ENCODE measurements around the gene KIF1B.

Gene KIF1B

GRCh38 chr1:10291705-10292104, 81.3 kb downstream of the KIF1B start:
- Histone ChIP-seq H3K56ac (ENCODE audit: low read length) (no peak overlapping the region), H3K79me1 (ENCODE audit: low read length) (no peaks in the 10 kb centered on the region), H2BK120ac (ENCODE audit: low read depth, low read length) (no peak overlapping the region), H3K4ac (ENCODE audit: low read depth, low read length) (no peak overlapping the region), H3K79me2 (ENCODE audit: control insufficient read depth, insufficient read depth, low read length) (no peaks in the 10 kb centered on the region), H4K8ac (ENCODE audit: low read depth, low read length) (no peak overlapping the region), H3K4me1 (ENCODE audit: control insufficient read depth, low read depth, low read length) (no peaks in the 10 kb centered on the region), H3K23ac (ENCODE audit: low read length) (no peak overlapping the region), H2BK5ac (ENCODE audit: low read length) (no peak overlapping the region), H3K18ac (ENCODE audit: low read length) (no peak overlapping the region), H3K27ac (ENCODE audit: low read depth, low read length) (no peak overlapping the region), H3K4me2 (ENCODE audit: low read length) (no peak overlapping the region), H4K5ac (ENCODE audit: low read length) (no peak overlapping the region), H2AK5ac (ENCODE audit: low read length) (no peak overlapping the region), H3K9ac (ENCODE audit: low read length) (no peak overlapping the region), H3K36me3 (ENCODE audit: control insufficient read depth, insufficient read depth, low read length) (peaks cover 1% of the 10 kb centered on the region), H3K4me3 (ENCODE audit: low read length) (no peak overlapping the region), H2BK15ac (replicated peaks; ENCODE audit: low read depth) (no peak overlapping the region), H3K27me3 (ENCODE audit: insufficient read depth, low read length, poor library complexity) (no peaks in the 10 kb centered on the region)
- WGBS (ENCODE audit: extremely low coverage, insufficient coverage, low lambda C conversion rate): no CpG with 5 or more reads among the region's 1 CpG
- DNase-seq: no peak

- Histone ChIP-seq H3K23ac (ENCODE audit: low read length) (no peak overlapping the region), H3K4me2 (ENCODE audit: low read length) (no peak overlapping the region), H4K8ac (ENCODE audit: low read depth, low read length) (no peak overlapping the region), H3K36me3 (ENCODE audit: control insufficient read depth, insufficient read depth, low read length) (peaks cover 1% of the 10 kb centered on the region), H3K4me1 (ENCODE audit: control insufficient read depth, low read depth, low read length) (no peaks in the 10 kb centered on the region), H3K4ac (ENCODE audit: low read depth, low read length) (no peak overlapping the region), H2BK5ac (ENCODE audit: low read length) (no peak overlapping the region), H3K4me3 (ENCODE audit: low read length) (no peak overlapping the region), H4K5ac (ENCODE audit: low read length) (no peak overlapping the region), H2BK120ac (ENCODE audit: low read depth, low read length) (no peak overlapping the region), H3K27me3 (ENCODE audit: insufficient read depth, low read length, poor library complexity) (no peaks in the 10 kb centered on the region), H3K56ac (ENCODE audit: low read length) (no peak overlapping the region), H3K9ac (ENCODE audit: low read length) (no peak overlapping the region), H3K27ac (ENCODE audit: low read depth, low read length) (no peak overlapping the region), H2BK15ac (replicated peaks; ENCODE audit: low read depth) (no peak overlapping the region), H3K79me1 (ENCODE audit: low read length) (no peaks in the 10 kb centered on the region), H3K18ac (ENCODE audit: low read length) (no peak overlapping the region), H2AK5ac (ENCODE audit: low read length) (no peak overlapping the region), H3K79me2 (ENCODE audit: control insufficient read depth, insufficient read depth, low read length) (no peaks in the 10 kb centered on the region)
- WGBS (ENCODE audit: extremely low coverage, insufficient coverage, low lambda C conversion rate): no CpG with 5 or more reads among the region's 2 CpGs
- no peak for DNase-seq
Measured at GRCh38 chr1:10292188-10292587, 81.8 kb downstream of the KIF1B start.

GRCh38 chr1:10295481-10296085, 85.2 kb downstream of the KIF1B start:
- H2BK120ac ChIP-seq (ENCODE audit: low read depth, low read length): no peak overlapping the region
- no peak overlapping the region for H2AK5ac ChIP-seq (ENCODE audit: low read length)
- H3K79me2 ChIP-seq (ENCODE audit: control insufficient read depth, insufficient read depth, low read length): no peaks in the 10 kb centered on the region
- H3K27ac ChIP-seq (ENCODE audit: low read depth, low read length): no peak overlapping the region
- no peak overlapping the region for H3K4me3 ChIP-seq (ENCODE audit: low read length)
- no peak overlapping the region for H3K4ac ChIP-seq (ENCODE audit: low read depth, low read length)
- H3K27me3 ChIP-seq (ENCODE audit: insufficient read depth, low read length, poor library complexity): no peaks in the 10 kb centered on the region
- H4K5ac ChIP-seq (ENCODE audit: low read length): no peak overlapping the region
- H3K56ac ChIP-seq (ENCODE audit: low read length): no peak overlapping the region
- H4K8ac ChIP-seq (ENCODE audit: low read depth, low read length): no peak overlapping the region
- H2BK15ac ChIP-seq (replicated peaks; ENCODE audit: low read depth): no peak overlapping the region
- H3K23ac ChIP-seq (ENCODE audit: low read length): no peak overlapping the region
- H3K36me3 ChIP-seq (ENCODE audit: control insufficient read depth, insufficient read depth, low read length): peaks cover 1% of the 10 kb centered on the region
- WGBS (ENCODE audit: extremely low coverage, insufficient coverage, low lambda C conversion rate): no CpG with 5 or more reads among the region's 6 CpGs
- no peak overlapping the region for H3K4me2 ChIP-seq (ENCODE audit: low read length)
- H3K18ac ChIP-seq (ENCODE audit: low read length): no peak overlapping the region
- no peak for DNase-seq
- H3K79me1 ChIP-seq (ENCODE audit: low read length): no peaks in the 10 kb centered on the region
- no peak overlapping the region for H3K9ac ChIP-seq (ENCODE audit: low read length)
- H3K4me1 ChIP-seq (ENCODE audit: control insufficient read depth, low read depth, low read length): no peaks in the 10 kb centered on the region
- H2BK5ac ChIP-seq (ENCODE audit: low read length): no peak overlapping the region

- H4K8ac ChIP-seq (ENCODE audit: low read depth, low read length): no peak overlapping the region
- H3K79me1 ChIP-seq (ENCODE audit: low read length): no peaks in the 10 kb centered on the region
- no peak overlapping the region for H3K9ac ChIP-seq (ENCODE audit: low read length)
- H3K79me2 ChIP-seq (ENCODE audit: control insufficient read depth, insufficient read depth, low read length): no peaks in the 10 kb centered on the region
- H2AK5ac ChIP-seq (ENCODE audit: low read length): no peak overlapping the region
- H3K27me3 ChIP-seq (ENCODE audit: insufficient read depth, low read length, poor library complexity): no peaks in the 10 kb centered on the region
- DNase-seq: no peak
- H2BK120ac ChIP-seq (ENCODE audit: low read depth, low read length): no peak overlapping the region
- no peaks in the 10 kb centered on the region for H3K4me1 ChIP-seq (ENCODE audit: control insufficient read depth, low read depth, low read length)
- H4K5ac ChIP-seq (ENCODE audit: low read length): no peak overlapping the region
- H2BK5ac ChIP-seq (ENCODE audit: low read length): no peak overlapping the region
- no peak overlapping the region for H3K27ac ChIP-seq (ENCODE audit: low read depth, low read length)
- H3K56ac ChIP-seq (ENCODE audit: low read length): no peak overlapping the region
- no peak overlapping the region for H3K4ac ChIP-seq (ENCODE audit: low read depth, low read length)
- H3K23ac ChIP-seq (ENCODE audit: low read length): no peak overlapping the region
- no peak overlapping the region for H2BK15ac ChIP-seq (replicated peaks; ENCODE audit: low read depth)
- no peak overlapping the region for H3K4me3 ChIP-seq (ENCODE audit: low read length)
- H3K4me2 ChIP-seq (ENCODE audit: low read length): no peak overlapping the region
- H3K18ac ChIP-seq (ENCODE audit: low read length): no peak overlapping the region
- WGBS (ENCODE audit: extremely low coverage, insufficient coverage, low lambda C conversion rate): no CpG with 5 or more reads among the region's 1 CpG
- peaks cover 1% of the 10 kb centered on the region for H3K36me3 ChIP-seq (ENCODE audit: control insufficient read depth, insufficient read depth, low read length)
Measured at GRCh38 chr1:10299151-10299550, 88.8 kb downstream of the KIF1B start.

- no CpG with 5 or more reads among the region's 6 CpGs for whole genome bisulfite sequencing (ENCODE audit: extremely low coverage, insufficient coverage, low lambda C conversion rate)
- H3K23ac ChIP-seq (ENCODE audit: low read length): no peak overlapping the region
- H3K27ac ChIP-seq (ENCODE audit: low read depth, low read length): no peak overlapping the region
- H3K4me3 ChIP-seq (ENCODE audit: low read length): no peak overlapping the region
- no peak for DNase-seq
- no peak overlapping the region for H2BK120ac ChIP-seq (ENCODE audit: low read depth, low read length)
- no peak overlapping the region for H3K56ac ChIP-seq (ENCODE audit: low read length)
- no peak overlapping the region for H3K9ac ChIP-seq (ENCODE audit: low read length)
- no peak overlapping the region for H4K8ac ChIP-seq (ENCODE audit: low read depth, low read length)
- H2AK5ac ChIP-seq (ENCODE audit: low read length): no peak overlapping the region
- H2BK15ac ChIP-seq (replicated peaks; ENCODE audit: low read depth): no peak overlapping the region
- H3K79me2 ChIP-seq (ENCODE audit: control insufficient read depth, insufficient read depth, low read length): no peaks in the 10 kb centered on the region
- H3K4ac ChIP-seq (ENCODE audit: low read depth, low read length): no peak overlapping the region
- no peaks in the 10 kb centered on the region for H3K4me1 ChIP-seq (ENCODE audit: control insufficient read depth, low read depth, low read length)
- no peak overlapping the region for H4K5ac ChIP-seq (ENCODE audit: low read length)
- H3K79me1 ChIP-seq (ENCODE audit: low read length): peaks cover 1% of the 10 kb centered on the region
- no peaks in the 10 kb centered on the region for H3K27me3 ChIP-seq (ENCODE audit: insufficient read depth, low read length, poor library complexity)
- H3K18ac ChIP-seq (ENCODE audit: low read length): no peak overlapping the region
- no peaks in the 10 kb centered on the region for H3K36me3 ChIP-seq (ENCODE audit: control insufficient read depth, insufficient read depth, low read length)
- H2BK5ac ChIP-seq (ENCODE audit: low read length): no peak overlapping the region
- no peak overlapping the region for H3K4me2 ChIP-seq (ENCODE audit: low read length)
Measured at GRCh38 chr1:10302416-10302815, 92.0 kb downstream of the KIF1B start.

- no peak overlapping the region for H2BK120ac ChIP-seq (ENCODE audit: low read depth, low read length)
Measured at GRCh38 chr1:10304295-10304694, 93.9 kb downstream of the KIF1B start.

More at GRCh38 chr1:10304295-10304694, 93.9 kb downstream of the KIF1B start:
- no peak for DNase-seq
- H3K79me2 ChIP-seq (ENCODE audit: control insufficient read depth, insufficient read depth, low read length): no peaks in the 10 kb centered on the region
- WGBS (ENCODE audit: extremely low coverage, insufficient coverage, low lambda C conversion rate): no CpG with 5 or more reads among the region's 11 CpGs
- H3K4me3 ChIP-seq (ENCODE audit: low read length): no peak overlapping the region
- H3K4me2 ChIP-seq (ENCODE audit: low read length): no peak overlapping the region
- H3K56ac ChIP-seq (ENCODE audit: low read length): no peak overlapping the region
- peaks cover 1% of the 10 kb centered on the region for H3K79me1 ChIP-seq (ENCODE audit: low read length)
- no peak overlapping the region for H3K27ac ChIP-seq (ENCODE audit: low read depth, low read length)
- H4K5ac ChIP-seq (ENCODE audit: low read length): no peak overlapping the region
- H3K36me3 ChIP-seq (ENCODE audit: control insufficient read depth, insufficient read depth, low read length): no peaks in the 10 kb centered on the region
- H3K9ac ChIP-seq (ENCODE audit: low read length): no peak overlapping the region
- H3K4me1 ChIP-seq (ENCODE audit: control insufficient read depth, low read depth, low read length): no peaks in the 10 kb centered on the region
- no peak overlapping the region for H2AK5ac ChIP-seq (ENCODE audit: low read length)
- no peak overlapping the region for H4K8ac ChIP-seq (ENCODE audit: low read depth, low read length)
- H3K4ac ChIP-seq (ENCODE audit: low read depth, low read length): no peak overlapping the region
- no peak overlapping the region for H3K23ac ChIP-seq (ENCODE audit: low read length)
- H3K27me3 ChIP-seq (ENCODE audit: insufficient read depth, low read length, poor library complexity): no peaks in the 10 kb centered on the region
- H3K18ac ChIP-seq (ENCODE audit: low read length): no peak overlapping the region
- no peak overlapping the region for H2BK15ac ChIP-seq (replicated peaks; ENCODE audit: low read depth)
- no peak overlapping the region for H2BK5ac ChIP-seq (ENCODE audit: low read length)
